GM18520 (cell line): ENCODE data around the gene USH2A.
"Not testable (repeated sequence)": the region's sequence is repeated elsewhere in the genome, so short reads cannot be mapped to it uniquely, and the experiment has no call there.

ENCODE experiments used
- ATAC-seq: cut with Tn5 transposase; IDR thresholded peaks from one replicate; pipeline ENCODE4 v1.9.1; 2021; ENCODE audit not compliant: unreplicated experiment

Gene USH2A

GRCh38 chr1:216389774-216390173 is 33.5 kb downstream of the USH2A start:
- ATAC-seq, result no peak

GRCh38 chr1:216388558-216388957 is 34.7 kb downstream of the USH2A start:
- no peak for ATAC-seq

DNA sequence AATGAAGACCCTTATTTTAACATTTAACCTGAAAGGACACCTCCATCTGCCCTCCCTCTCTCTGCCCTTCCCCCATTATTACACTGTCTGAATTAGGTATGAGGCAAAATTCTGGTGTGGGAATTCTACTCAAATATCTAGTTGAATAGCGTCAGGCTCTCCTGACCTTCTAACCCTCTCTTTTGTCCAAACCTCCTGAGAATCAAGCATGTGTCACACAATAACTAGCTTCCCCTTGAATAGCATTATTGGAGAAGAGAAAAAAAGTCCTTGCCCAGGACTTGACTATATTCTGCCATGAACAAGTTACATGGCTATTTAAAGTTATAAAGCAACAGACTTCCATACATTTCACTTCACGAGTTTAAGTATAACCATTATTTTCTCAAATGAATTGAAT is 35.5 kb downstream of the USH2A start:
- ATAC-seq, result no peak

- no peak for ATAC-seq
Observed at GRCh38 chr1:216379441-216379840, 43.8 kb downstream of the USH2A start.

- ATAC-seq, result no peak
Observed at GRCh38 chr1:216368249-216368648, 55.0 kb downstream of the USH2A start.

DNA sequence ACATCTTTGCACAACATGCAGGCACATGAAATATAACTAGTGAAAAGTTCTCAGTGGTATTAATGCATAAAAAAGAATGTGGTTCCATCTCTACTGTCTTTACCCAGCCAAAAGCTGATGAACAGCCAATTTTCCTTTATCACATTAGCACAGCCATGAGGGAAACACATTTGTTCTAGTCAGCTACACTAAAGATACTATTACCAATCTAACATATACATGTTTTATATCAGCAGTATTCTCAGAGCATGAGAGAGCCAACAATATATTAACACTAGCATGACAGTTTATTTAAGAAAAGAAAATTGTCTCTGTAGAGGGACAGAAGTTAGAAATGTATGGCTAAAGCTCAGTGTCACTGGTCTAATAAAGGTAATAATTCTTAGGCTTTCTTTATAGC is 56.3 kb downstream of the USH2A start:
- no peak for ATAC-seq

DNA sequence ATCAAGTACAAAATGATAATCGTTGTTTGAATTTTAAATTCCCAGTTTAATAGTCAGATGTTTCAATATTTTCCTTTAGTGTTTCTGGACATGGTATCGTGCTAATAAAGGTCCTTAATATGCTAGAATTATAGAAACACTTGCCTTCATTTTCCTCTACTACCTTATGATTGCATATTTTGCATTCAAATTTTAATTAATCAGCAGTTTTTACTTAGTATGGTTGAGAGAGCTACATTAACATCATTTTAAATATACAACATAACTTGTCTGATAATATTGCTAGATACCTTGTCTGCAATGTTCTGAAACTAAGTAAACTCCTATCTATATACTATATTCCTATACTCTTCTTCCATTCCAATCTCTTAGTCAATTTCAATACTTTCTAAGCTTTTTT is 66.3 kb downstream of the USH2A start:
- ATAC-seq, result no peak

DNA sequence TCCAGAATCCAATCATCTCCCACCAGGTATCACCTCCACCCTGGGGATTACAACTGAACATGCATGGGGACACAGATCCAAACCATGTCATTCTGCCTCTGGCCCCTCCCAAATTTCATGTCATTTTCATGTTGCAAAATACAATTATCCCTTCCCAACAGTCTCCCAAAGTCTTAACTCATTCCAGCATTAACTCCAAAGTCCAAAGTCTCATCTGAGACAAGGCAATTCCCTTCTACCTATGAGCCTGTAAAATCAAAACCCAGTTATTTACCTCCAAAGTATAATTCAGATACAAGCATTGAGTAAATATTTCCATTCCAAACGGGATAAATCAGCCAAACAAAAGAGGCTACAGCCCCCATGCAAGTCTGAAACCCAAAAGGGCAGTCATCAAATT is 73.1 kb downstream of the USH2A start:
- no peak for ATAC-seq

DNA sequence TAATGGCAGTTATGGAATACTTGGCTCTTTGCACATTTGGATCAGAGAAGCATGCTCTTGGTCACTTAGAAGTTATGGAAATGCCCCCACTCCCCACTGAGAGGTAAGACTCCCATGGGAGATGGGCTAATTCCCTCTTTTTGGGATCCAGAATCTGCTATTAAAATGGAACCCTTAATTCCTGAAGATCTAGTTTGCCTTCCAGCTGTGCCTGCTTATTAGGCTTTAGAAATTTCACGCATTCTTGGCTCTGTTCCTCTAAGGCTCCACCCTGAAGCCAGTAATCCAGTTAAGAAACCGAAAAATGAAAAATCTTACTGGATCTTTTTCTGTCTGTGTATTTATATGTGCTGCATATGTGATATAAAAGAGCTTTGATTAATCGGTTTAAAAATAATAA is 76.7 kb downstream of the USH2A start:
- ATAC-seq, result no peak

GRCh38 chr1:216340542-216340941 is 82.7 kb downstream of the USH2A start:
- not testable (repeated sequence) for ATAC-seq

DNA sequence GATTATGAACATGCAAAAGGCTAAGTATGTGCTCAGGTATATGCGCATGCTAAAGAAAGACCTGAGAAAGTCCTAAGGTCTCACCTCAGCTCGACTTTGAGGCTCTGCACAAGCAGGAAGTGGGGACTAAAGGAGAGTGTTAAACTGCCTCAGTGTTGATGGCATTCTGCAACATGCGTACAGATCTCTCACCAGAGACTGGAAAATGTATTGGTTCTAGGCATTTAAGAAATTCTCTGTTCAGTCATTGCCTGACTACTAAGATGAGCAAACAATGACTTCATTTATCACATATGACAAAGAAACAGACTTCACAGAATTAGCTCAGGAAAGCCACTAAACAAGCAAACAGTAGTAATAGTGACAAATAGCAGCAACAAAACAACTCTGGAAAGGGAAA is 90.8 kb downstream of the USH2A start:
- ATAC-seq, result no peak

GRCh38 chr1:216332003-216332402 is 91.2 kb downstream of the USH2A start:
- ATAC-seq, result no peak

DNA sequence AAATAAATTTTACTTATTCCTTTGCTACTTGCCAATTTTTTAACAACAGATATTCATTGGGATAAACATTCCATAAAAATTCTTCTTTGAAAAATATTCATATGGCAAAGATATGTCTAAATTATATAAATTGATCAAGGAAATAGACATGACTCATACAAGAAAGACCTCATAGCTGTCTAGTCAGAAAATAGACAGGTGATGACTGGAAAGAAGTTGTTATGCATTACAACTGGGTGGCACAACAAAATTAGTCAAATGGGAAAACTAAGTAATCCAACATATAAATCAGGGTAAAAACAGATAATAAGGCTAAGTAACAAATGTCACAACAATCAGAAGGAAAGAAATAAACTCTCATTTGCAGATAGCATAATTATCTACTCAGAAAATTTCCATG is 92.0 kb downstream of the USH2A start:
- ATAC-seq, result no peak

- no peak for ATAC-seq
Observed at GRCh38 chr1:216330262-216330661, 93.0 kb downstream of the USH2A start.

- no peak for ATAC-seq
Observed at GRCh38 chr1:216325946-216326345, 97.3 kb downstream of the USH2A start.

GRCh38 chr1:216325336-216325735 is 97.9 kb downstream of the USH2A start:
- no peak for ATAC-seq

GRCh38 chr1:216323344-216323743 is 99.9 kb downstream of the USH2A start:
- no peak for ATAC-seq

DNA sequence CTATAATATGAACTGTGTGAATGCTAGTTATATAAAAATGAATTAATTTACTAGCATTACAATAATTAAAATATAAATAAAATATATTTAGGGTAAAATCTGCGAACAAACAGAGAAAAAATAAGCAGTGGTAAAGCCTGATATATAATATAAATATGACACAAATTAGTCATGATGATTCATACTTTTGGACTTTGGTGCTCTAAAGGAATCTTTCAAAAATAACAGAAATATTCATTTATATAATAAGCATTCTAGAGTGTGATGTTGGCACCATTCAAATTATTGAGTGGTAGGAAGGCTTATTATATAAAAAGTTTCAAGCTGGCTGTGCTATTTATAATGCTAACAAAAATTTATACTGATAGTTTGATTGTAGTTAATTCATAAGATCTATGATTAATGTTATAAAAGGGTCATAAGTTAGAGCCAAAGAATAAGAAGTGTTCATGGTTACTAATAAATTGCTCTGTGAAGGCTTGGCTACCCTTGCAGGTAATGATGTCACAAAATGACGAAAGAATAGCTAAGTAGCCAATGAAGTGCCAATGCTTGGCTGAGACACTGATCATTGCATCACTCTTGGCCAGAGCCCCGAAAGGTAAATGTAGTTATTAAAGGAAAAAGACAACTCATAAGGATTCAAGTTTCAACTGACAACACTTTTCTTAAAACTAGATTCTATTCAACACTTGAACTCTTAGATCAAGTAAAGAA is 108.7 kb downstream of the USH2A start:
- ATAC-seq, result no peak

DNA sequence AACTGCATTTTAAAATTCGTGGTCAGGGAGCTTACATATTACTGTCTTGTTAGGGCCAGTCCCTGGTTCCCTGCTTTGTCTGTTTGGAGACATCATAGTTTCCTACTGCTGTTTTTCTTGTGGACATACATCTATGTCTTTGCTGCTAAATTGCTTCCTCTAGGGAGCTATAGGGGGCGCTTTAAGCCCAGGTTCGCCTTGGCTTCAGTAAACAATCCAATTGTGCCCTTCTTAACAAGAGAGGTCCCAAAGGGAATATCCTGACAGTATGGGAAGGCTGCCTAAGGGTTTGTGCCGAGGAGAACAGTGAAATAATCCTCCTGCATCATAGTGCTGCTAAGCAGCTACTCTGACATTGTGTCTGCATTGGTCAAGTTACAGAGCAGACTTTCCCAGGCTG is 112.5 kb downstream of the USH2A start:
- ATAC-seq, result no peak

DNA sequence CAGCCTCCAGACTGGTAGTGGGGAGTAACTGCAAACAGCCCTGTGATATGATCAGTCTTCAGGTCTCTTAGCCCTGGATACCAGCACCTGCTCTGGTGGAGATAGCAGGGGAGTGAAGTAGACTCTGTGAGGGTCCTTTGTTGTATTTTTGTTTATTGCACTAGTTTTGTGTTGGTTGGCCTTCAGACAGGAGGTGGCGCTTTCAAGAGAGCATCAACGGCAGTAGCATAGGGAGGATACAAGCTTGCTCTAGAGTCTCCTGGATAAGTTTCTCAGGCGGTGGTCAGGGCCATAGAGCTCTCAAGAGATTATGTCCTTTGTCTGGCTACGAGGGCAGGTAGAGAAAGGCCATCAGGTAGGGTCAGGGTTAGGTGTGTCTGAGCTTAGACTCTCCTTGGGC is 116.4 kb downstream of the USH2A start:
- no peak for ATAC-seq

DNA sequence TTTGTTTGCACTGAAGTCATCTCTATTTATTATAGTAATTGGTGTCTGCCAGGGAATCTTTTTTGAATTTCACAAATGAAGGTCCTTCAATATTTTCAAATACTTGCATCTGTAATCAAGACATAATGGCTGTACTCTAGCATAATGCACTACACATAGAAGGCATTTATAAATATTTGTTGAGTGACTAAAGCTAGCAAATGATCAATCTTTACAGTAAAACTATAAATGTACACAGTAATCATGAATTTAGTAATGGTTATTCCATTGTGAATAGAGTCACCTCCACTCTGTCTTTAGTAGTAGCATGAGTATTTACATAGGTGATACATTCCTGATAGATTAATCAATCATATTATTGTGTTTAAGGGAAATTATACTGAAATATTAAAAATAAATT is 119.6 kb downstream of the USH2A start:
- ATAC-seq, result no peak

- no peak for ATAC-seq
Observed at GRCh38 chr1:216293683-216294082, 129.6 kb downstream of the USH2A start.

- no peak for ATAC-seq
Observed at GRCh38 chr1:216290074-216290473, 133.2 kb downstream of the USH2A start.
